HCT116 (cell line): Measurements from ENCODE around the gene SLC35F3. TPM values are rescaled to one million over a fixed set of nuclear protein-coding genes. Genes with fewer than 3 reads are reported as not detected.

Source experiments
- ATAC-seq: fragments of 200-7000 bp; cut with Tn5 transposase; 2 replicates; pipeline ENCODE4 v1.9.1; 2020; ENCODE audit warnings: mild to moderate bottlenecking, moderate library complexity
- BruUV-seq: library from RNA; stranded (reverse); fragments of 400-500 nt; replicated peaks from 2 replicates; lab custom pipeline; 2021; lab: Mats Ljungman, UMichigan
- CTCF ChIA-PET: fragments of 300-600 bp; sonication (Branson Sonifier 250); formaldehyde crosslinking; loops from one replicate; lab custom pipeline; 2021; ENCODE audit warnings: antibody characterized with exemption; lab: Charles Lee
- POLR2A ChIA-PET: fragments of 300-600, 350-600 bp; sonication (Branson Sonifier 250); formaldehyde crosslinking; loops from one replicate; lab custom pipeline; 2021; ENCODE audit warnings: antibody characterized with exemption; lab: Charles Lee
- RAD21 ChIA-PET, 2 experiments: fragments of 300-600 bp; sonication (Branson Sonifier 250); formaldehyde crosslinking; loops; one replicate each; lab custom pipeline; 2023; ENCODE audit warnings: low total read pairs in 2 of 2; ENCODE audit not compliant: uncharacterized antibody in 2 of 2, unreplicated experiment in 2 of 2, low non-redundant PET in 1 of 2; lab: Charles Lee
- DNase-seq: peaks from one replicate; pipeline ENCODE4 v3.0.0-alpha.2; 2010; ENCODE audit warnings: low read depth, low spot score
- H2AFZ ChIP-seq: fragments of 200-600 bp; shearing (Covaris generic), sonication (generic); 2 replicates; pipeline ENCODE4 v1.6.1; 2017; ENCODE audit warnings: low read depth, mixed run types, mixed read lengths, antibody characterized with exemption, low read length; ENCODE audit not compliant: poor library complexity, severe bottlenecking
- H3K27ac ChIP-seq: 2 replicates; pipeline ENCODE4 v1.5.1; 2012; ENCODE audit warnings: low read depth, low read length
- H3K27me3 ChIP-seq: fragments of 200-600 bp; sonication (generic); 2 replicates; pipeline ENCODE4 v1.6.1; 2016; ENCODE audit warnings: mixed run types, low read length, mixed read lengths; ENCODE audit not compliant: insufficient read depth
- H3K36me3 ChIP-seq, 2 experiments: fragments of 200-500 bp in 1 of 2; fragments of 200-600 bp in 1 of 2; sonication (Bioruptor generic) in 1 of 2; sonication (generic) in 1 of 2; 2 replicates each; pipeline versions ENCODE4 v1.5.1 to v1.6.1; 2014 to 2016; ENCODE audit warnings: low read length in 2 of 2, inconsistent platforms in 1 of 2, mixed read lengths in 1 of 2, mixed run types in 1 of 2; ENCODE audit not compliant: insufficient read depth in 2 of 2, control insufficient read depth in 1 of 2
- H3K4me1 ChIP-seq, 2 experiments: fragments of 200-600 bp in 1 of 2; sonication (generic) in 1 of 2; 2 replicates each; pipeline versions ENCODE4 v1.5.1 to v1.6.1; 2012 to 2017; ENCODE audit warnings: low read length in 2 of 2, inconsistent platforms in 1 of 2, mild to moderate bottlenecking in 1 of 2, mixed read lengths in 1 of 2, mixed run types in 1 of 2, moderate library complexity in 1 of 2; ENCODE audit not compliant: insufficient read depth in 2 of 2, control insufficient read depth in 1 of 2
- H3K4me2 ChIP-seq: fragments of 200-600 bp; sonication (generic); 2 replicates; pipeline ENCODE4 v1.6.1; 2017; ENCODE audit warnings: mixed run types, low read length, mixed read lengths
- H3K4me3 ChIP-seq, 2 experiments: fragments of 200-600 bp in 1 of 2; sonication (generic) in 1 of 2; replicated peaks in 1 of 2; 2 replicates each; pipeline ENCODE4 v1.5.1; 2011 to 2016; ENCODE audit warnings: low read length in 2 of 2, control low read depth in 1 of 2, low read depth in 1 of 2, mild to moderate bottlenecking in 1 of 2, mixed read lengths in 1 of 2, mixed run types in 1 of 2
- H3K79me2 ChIP-seq: fragments of 200-600 bp; sonication (generic); 2 replicates; pipeline ENCODE4 v1.6.1; 2017; ENCODE audit warnings: mild to moderate bottlenecking, mixed run types, low read length, moderate library complexity, mixed read lengths; ENCODE audit not compliant: insufficient read depth
- H3K9ac ChIP-seq: fragments of 200-600 bp; sonication (generic); 2 replicates; pipeline ENCODE4 v1.6.1; 2016; ENCODE audit warnings: low read length, mixed read lengths
- H3K9me2 ChIP-seq: fragments of 200-600 bp; sonication (generic), shearing (Covaris generic); 2 replicates; pipeline ENCODE4 v1.6.1; 2017; ENCODE audit warnings: mixed run types, mild to moderate bottlenecking, moderate library complexity; ENCODE audit not compliant: insufficient read depth
- H3K9me3 ChIP-seq, 2 experiments: fragments of 200-500 bp in 1 of 2; fragments of 200-600 bp in 1 of 2; sonication (Bioruptor generic) in 1 of 2; sonication (generic) in 1 of 2; 2 replicates each; pipeline ENCODE4 v1.6.1; 2014 to 2017; ENCODE audit warnings: low read length in 2 of 2, mixed read lengths in 2 of 2, inconsistent platforms in 1 of 2, low read depth in 1 of 2, mild to moderate bottlenecking in 1 of 2, mixed run types in 1 of 2, moderate library complexity in 1 of 2; ENCODE audit not compliant: control insufficient read depth in 1 of 2, insufficient read depth in 1 of 2
- H4K20me1 ChIP-seq: fragments of 200-600 bp; sonication (generic), shearing (Covaris generic); 2 replicates; pipeline ENCODE4 v1.6.1; 2017; ENCODE audit warnings: mixed run types, mild to moderate bottlenecking, moderate library complexity; ENCODE audit not compliant: insufficient read depth
- CBX3 ChIP-seq: IDR thresholded peaks from 2 replicates; pipeline ENCODE4 v1.6.1; 2012; ENCODE audit warnings: low read depth
- CEBPB ChIP-seq: IDR thresholded peaks from 2 replicates; pipeline ENCODE4 v1.6.1; 2012; ENCODE audit warnings: low read depth
- EGR1 ChIP-seq: IDR thresholded peaks from 2 replicates; pipeline ENCODE4 v1.6.1; 2012; ENCODE audit warnings: low read depth
- ELF1 ChIP-seq: IDR thresholded peaks from 2 replicates; pipeline ENCODE4 v1.6.1; 2012; ENCODE audit warnings: low read depth, borderline replicate concordance
- EZH2 ChIP-seq: fragments of 200-600 bp; sonication (generic); IDR thresholded peaks from 2 replicates; pipeline ENCODE4 v1.6.1; 2017; ENCODE audit warnings: antibody characterized with exemption, mixed run types
- EZH2phosphoT487 ChIP-seq: fragments of 200-600 bp; IDR thresholded peaks from 2 replicates; pipeline ENCODE4 v1.6.1; 2018; ENCODE audit warnings: antibody characterized with exemption, borderline replicate concordance
- FOSL1 ChIP-seq: IDR thresholded peaks from 2 replicates; pipeline ENCODE4 v1.6.1; 2012; ENCODE audit warnings: low read depth
- JUND ChIP-seq: IDR thresholded peaks from 2 replicates; pipeline ENCODE4 v1.6.1; 2012
- POLR2AphosphoS5 ChIP-seq: IDR thresholded peaks from 2 replicates; pipeline ENCODE4 v1.6.1; 2011; ENCODE audit warnings: mild to moderate bottlenecking, low read depth, low read length, moderate library complexity
- SP1 ChIP-seq: IDR thresholded peaks from 2 replicates; pipeline ENCODE4 v1.6.1; 2012; ENCODE audit warnings: low read depth
- SRF ChIP-seq: IDR thresholded peaks from 2 replicates; pipeline ENCODE4 v1.6.1; 2012; ENCODE audit warnings: low read depth
- YY1 ChIP-seq: IDR thresholded peaks from 2 replicates; pipeline ENCODE4 v1.6.1; 2011; ENCODE audit warnings: low read length, low read depth, moderate library complexity, mild to moderate bottlenecking; ENCODE audit not compliant: insufficient replicate concordance; ENCODE audit errors: extremely low read depth
- ZNF274 ChIP-seq: fragments of 200-500 bp; sonication (Bioruptor generic); IDR thresholded peaks from 2 replicates; pipeline ENCODE4 v1.6.1; 2014; ENCODE audit warnings: mild to moderate bottlenecking, low read depth, low read length, inconsistent platforms
- intact Hi-C: fragments of 100-400 bp; cut with micrococcal nuclease; formaldehyde crosslinking; loops from 2 replicates; pipeline ENCODE4 v1.10.0; 2022
- total RNA-seq: library from RNA; stranded (reverse); gene quantifications from one replicate; pipeline ENCODE4 v1.2.1, GENCODE V29; 2021; ENCODE audit not compliant: unreplicated experiment
- TF ChIP-seq, protein P1 (sequence below): IDR thresholded peaks from 2 replicates; pipeline ENCODE4 v1.6.1; 2011; ENCODE audit warnings: mild to moderate bottlenecking, low read length, moderate library complexity; ENCODE audit not compliant: insufficient replicate concordance; ENCODE audit errors: extremely low read depth
- TF ChIP-seq, protein P2 (sequence below): IDR thresholded peaks from 2 replicates; pipeline ENCODE4 v1.6.1; 2012
- TF ChIP-seq, protein P3 (sequence below), 3 experiments: fragments of 200-600 bp in 1 of 3; sonication (generic) in 1 of 3; IDR thresholded peaks in 2 of 3; conservative IDR thresholded peaks in 1 of 3; 2 replicates each; pipeline ENCODE4 v1.5.1; 2012 to 2017; ENCODE audit warnings: low read depth in 2 of 3, low read length in 2 of 3, antibody characterized with exemption in 1 of 3, borderline replicate concordance in 1 of 3, control low read depth in 1 of 3, mild to moderate bottlenecking in 1 of 3, mixed read lengths in 1 of 3, mixed run types in 1 of 3, moderate library complexity in 1 of 3; ENCODE audit not compliant: insufficient read depth in 1 of 3

The SLC35F3 gene
- total RNA-seq, 1 experiment from 2014 or later, result 6.4 TPM

DNA sequence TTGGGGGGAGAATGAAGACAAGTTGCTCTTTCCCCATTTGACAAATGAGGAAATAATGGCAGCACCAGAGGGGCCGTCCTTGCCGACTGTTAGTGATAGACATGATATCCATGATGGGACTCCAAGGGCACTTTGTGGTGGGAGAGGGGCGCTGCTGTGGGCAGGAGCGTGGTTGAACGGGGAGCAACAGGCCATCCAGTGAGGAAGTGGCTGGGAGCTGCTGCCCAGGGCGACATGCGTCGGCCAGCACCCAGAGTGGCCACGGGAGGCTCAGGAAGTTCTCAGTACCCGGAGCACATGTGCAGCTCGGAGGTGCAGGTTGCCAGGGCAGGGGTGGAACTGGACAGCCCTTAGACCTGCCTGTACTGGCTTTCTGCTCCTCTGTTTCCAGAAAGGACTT is 71.0 kb downstream of the SLC35F3 start:
- Histone ChIP-seq H4K20me1 (no peaks in the 10 kb centered on the region), H3K9me2 (no peaks in the 10 kb centered on the region), H3K4me1 (peaks cover 7 to 19% of the 10 kb centered on the region in 2 experiments), H3K4me3 (no peak overlapping the region), H3K9me3 (no peaks in the 10 kb centered on the region), H3K27me3 (no peaks in the 10 kb centered on the region), H3K79me2 (peaks cover 22% of the 10 kb centered on the region; the same call in 1 of the 2 replicates), H2AFZ (no peak overlapping the region), H3K4me2 (no peak overlapping the region), H3K9ac (no peak overlapping the region), H3K27ac (no peak overlapping the region), H3K36me3 (no peaks in the 10 kb centered on the region)
- no TSS peak for BruUV-seq
- ATAC-seq (no peak), DNase-seq (no peak)
- POLR2A ChIA-PET, result no interaction called here
- RAD21 ChIA-PET, result no interaction called here
- CTCF ChIA-PET, result no interaction called here
- intact Hi-C loops, result no loop called here
- TF ChIP-seq, protein P1, sequence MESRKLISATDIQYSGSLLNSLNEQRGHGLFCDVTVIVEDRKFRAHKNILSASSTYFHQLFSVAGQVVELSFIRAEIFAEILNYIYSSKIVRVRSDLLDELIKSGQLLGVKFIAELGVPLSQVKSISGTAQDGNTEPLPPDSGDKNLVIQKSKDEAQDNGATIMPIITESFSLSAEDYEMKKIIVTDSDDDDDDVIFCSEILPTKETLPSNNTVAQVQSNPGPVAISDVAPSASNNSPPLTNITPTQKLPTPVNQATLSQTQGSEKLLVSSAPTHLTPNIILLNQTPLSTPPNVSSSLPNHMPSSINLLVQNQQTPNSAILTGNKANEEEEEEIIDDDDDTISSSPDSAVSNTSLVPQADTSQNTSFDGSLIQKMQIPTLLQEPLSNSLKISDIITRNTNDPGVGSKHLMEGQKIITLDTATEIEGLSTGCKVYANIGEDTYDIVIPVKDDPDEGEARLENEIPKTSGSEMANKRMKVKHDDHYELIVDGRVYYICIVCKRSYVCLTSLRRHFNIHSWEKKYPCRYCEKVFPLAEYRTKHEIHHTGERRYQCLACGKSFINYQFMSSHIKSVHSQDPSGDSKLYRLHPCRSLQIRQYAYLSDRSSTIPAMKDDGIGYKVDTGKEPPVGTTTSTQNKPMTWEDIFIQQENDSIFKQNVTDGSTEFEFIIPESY, result no peak
- no peak for TF ChIP-seq ELF1
- no peak for TF ChIP-seq SRF
- no peak for TF ChIP-seq EZH2
- TF ChIP-seq ZNF274, result no peak
- TF ChIP-seq YY1, result no peak
- no peak for TF ChIP-seq JUND
- no peak for TF ChIP-seq CEBPB
- no peak for TF ChIP-seq EGR1
- TF ChIP-seq FOSL1, result no peak
- TF ChIP-seq, protein P2, sequence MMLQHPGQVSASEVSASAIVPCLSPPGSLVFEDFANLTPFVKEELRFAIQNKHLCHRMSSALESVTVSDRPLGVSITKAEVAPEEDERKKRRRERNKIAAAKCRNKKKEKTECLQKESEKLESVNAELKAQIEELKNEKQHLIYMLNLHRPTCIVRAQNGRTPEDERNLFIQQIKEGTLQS, result no peak
- TF ChIP-seq SP1, result no peak
- TF ChIP-seq, protein P3, sequence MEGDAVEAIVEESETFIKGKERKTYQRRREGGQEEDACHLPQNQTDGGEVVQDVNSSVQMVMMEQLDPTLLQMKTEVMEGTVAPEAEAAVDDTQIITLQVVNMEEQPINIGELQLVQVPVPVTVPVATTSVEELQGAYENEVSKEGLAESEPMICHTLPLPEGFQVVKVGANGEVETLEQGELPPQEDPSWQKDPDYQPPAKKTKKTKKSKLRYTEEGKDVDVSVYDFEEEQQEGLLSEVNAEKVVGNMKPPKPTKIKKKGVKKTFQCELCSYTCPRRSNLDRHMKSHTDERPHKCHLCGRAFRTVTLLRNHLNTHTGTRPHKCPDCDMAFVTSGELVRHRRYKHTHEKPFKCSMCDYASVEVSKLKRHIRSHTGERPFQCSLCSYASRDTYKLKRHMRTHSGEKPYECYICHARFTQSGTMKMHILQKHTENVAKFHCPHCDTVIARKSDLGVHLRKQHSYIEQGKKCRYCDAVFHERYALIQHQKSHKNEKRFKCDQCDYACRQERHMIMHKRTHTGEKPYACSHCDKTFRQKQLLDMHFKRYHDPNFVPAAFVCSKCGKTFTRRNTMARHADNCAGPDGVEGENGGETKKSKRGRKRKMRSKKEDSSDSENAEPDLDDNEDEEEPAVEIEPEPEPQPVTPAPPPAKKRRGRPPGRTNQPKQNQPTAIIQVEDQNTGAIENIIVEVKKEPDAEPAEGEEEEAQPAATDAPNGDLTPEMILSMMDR (IDR thresholded peaks at IDR 0.05 in 2 of 3, conservative IDR thresholded peaks at IDR 0.05 in 1 of 3; ENCODE audit: borderline replicate concordance in 1 of 3, insufficient read depth in 1 of 3, low read depth in 2 of 3, low read length in 2 of 3), result no peak
- TF ChIP-seq CBX3, result no peak
- no peak for TF ChIP-seq POLR2AphosphoS5
- TF ChIP-seq EZH2phosphoT487, result no peak
